Type B pancreatic cell (in vitro differentiated cells): ENCODE results near the gene FTSJ3. TPM values are rescaled to one million over a fixed set of nuclear protein-coding genes. Genes with fewer than 3 reads are reported as not detected.
"Not testable (repeated sequence)": the region's sequence is repeated elsewhere in the genome, so short reads cannot be mapped to it uniquely, and the experiment has no call there.

Source experiments
- DNase-seq: peaks from one replicate; pipeline ENCODE4 v3.0.0; 2021; ENCODE audit warnings: mixed read lengths; ENCODE audit not compliant: unreplicated experiment; ENCODE audit errors: extremely low spot score
- H3K27ac Mint-ChIP-seq: 2 replicates; pipeline ENCODE4 v1.8.0; 2021; ENCODE audit warnings: mild to moderate bottlenecking, mixed read lengths
- H3K27me3 Mint-ChIP-seq: 2 replicates; pipeline ENCODE4 v1.8.0; 2021; ENCODE audit warnings: mixed read lengths
- H3K36me3 Mint-ChIP-seq: 2 replicates; pipeline ENCODE4 v1.8.0; 2021; ENCODE audit warnings: mixed read lengths
- H3K4me1 Mint-ChIP-seq: one replicate; pipeline ENCODE4 v1.8.0; 2021; ENCODE audit warnings: mixed read lengths; ENCODE audit not compliant: unreplicated experiment
- H3K4me3 Mint-ChIP-seq: 2 replicates; pipeline ENCODE4 v1.8.0; 2021; ENCODE audit warnings: mild to moderate bottlenecking, mixed read lengths
- H3K9me3 Mint-ChIP-seq: 2 replicates; pipeline ENCODE4 v1.8.0; 2021; ENCODE audit warnings: mixed read lengths
- CTCF ChIP-seq: fragments of 200-600 bp; sonication (generic); conservative IDR thresholded peaks from 2 replicates; pipeline ENCODE4 v1.5.0; 2021; ENCODE audit warnings: antibody characterized with exemption, mild to moderate bottlenecking
- total RNA-seq: library from RNA; stranded (reverse); gene quantifications from 2 replicates; pipeline ENCODE4 v1.2.1, GENCODE V29; 2021; ENCODE audit warnings: low replicate concordance

Gene FTSJ3
- total RNA-seq, 1 donor from 2014 or later: 45.2 TPM

- H3K36me3 Mint-ChIP-seq: peaks cover 9% of the 10 kb centered on the region
- DNase-seq: peak; percentile 83
- peak overlapping the region; percentile 90 for H3K27ac Mint-ChIP-seq
- peak; percentile 57 for TF ChIP-seq CTCF
- peak overlapping the region; percentile 83 for H3K4me3 Mint-ChIP-seq
- peaks cover 17% of the 10 kb centered on the region for H3K27me3 Mint-ChIP-seq
- peaks cover 4% of the 10 kb centered on the region for H3K9me3 Mint-ChIP-seq
- H3K4me1 Mint-ChIP-seq: peaks cover 8% of the 10 kb centered on the region
Observed at GRCh38 chr17:63848834-63849689, 21.6 kb upstream of the FTSJ3 start.

- peaks cover 13% of the 10 kb centered on the region for H3K4me1 Mint-ChIP-seq
- peaks cover 4% of the 10 kb centered on the region for H3K9me3 Mint-ChIP-seq
- DNase-seq: no peak
- peaks cover 9% of the 10 kb centered on the region for H3K36me3 Mint-ChIP-seq
- peak overlapping the region; percentile 10 for H3K4me3 Mint-ChIP-seq
- H3K27ac Mint-ChIP-seq: no peak overlapping the region
- H3K27me3 Mint-ChIP-seq: peaks cover 17% of the 10 kb centered on the region
- no peak for TF ChIP-seq CTCF
Observed at GRCh38 chr17:63847525-63848249, 20.2 kb upstream of the FTSJ3 start.

GRCh38 chr17:63845509-63845908 is 18.0 kb upstream of the FTSJ3 start:
- Mint-ChIP-seq H3K36me3 (peaks cover 9% of the 10 kb centered on the region), H3K9me3 (peaks cover 4% of the 10 kb centered on the region), H3K4me3 (peak overlapping the region; percentile 48), H3K4me1 (peaks cover 22% of the 10 kb centered on the region), H3K27ac (peak overlapping the region; percentile 10), H3K27me3 (peaks cover 14% of the 10 kb centered on the region)
- no peak for TF ChIP-seq CTCF
- DNase-seq: no peak

GRCh38 chr17:63843910-63844677 is 16.6 kb upstream of the FTSJ3 start:
- Mint-ChIP-seq H3K4me1 (peaks cover 28% of the 10 kb centered on the region), H3K9me3 (peaks cover 4% of the 10 kb centered on the region), H3K27ac (peak overlapping the region; percentile 66), H3K27me3 (peaks cover 14% of the 10 kb centered on the region), H3K4me3 (peak overlapping the region; percentile 87), H3K36me3 (peaks cover 8% of the 10 kb centered on the region)
- no peak for TF ChIP-seq CTCF
- DNase-seq: no peak

- not testable (repeated sequence) for DNase-seq, H3K36me3 Mint-ChIP-seq, H3K9me3 Mint-ChIP-seq
- Mint-ChIP-seq H3K27me3 (peaks cover 11% of the 10 kb centered on the region), H3K4me3 (peak overlapping the region; percentile 87), H3K4me1 (peaks cover 31% of the 10 kb centered on the region), H3K27ac (peak overlapping the region; percentile 86)
Observed at GRCh38 chr17:63843387-63843888, 16.0 kb upstream of the FTSJ3 start.
